ENCODE measurements around the gene RANBP1.
A peak's percentile ranks its signal among the peaks of the same experiment; 100 is the strongest.

GRCh38 chr22:20102203-20102780, 13.6 kb upstream of the RANBP1 start:
- TF ChIP-seq CTCF (IDR thresholded peaks at IDR 0.05 in 2 of 3, conservative IDR thresholded peaks at IDR 0.05 in 1 of 3; ENCODE audit: insufficient read depth in 2 of 3, low read depth in 1 of 3, low read length in 3 of 3): peak; percentile 42 to 56 (median 54); a peak in 5 of 6 replicates
- TF ChIP-seq HMGXB4 (CRISPR knock-in tag; IDR thresholded peaks at IDR 0.05): no peak
- TF ChIP-seq, protein P1, sequence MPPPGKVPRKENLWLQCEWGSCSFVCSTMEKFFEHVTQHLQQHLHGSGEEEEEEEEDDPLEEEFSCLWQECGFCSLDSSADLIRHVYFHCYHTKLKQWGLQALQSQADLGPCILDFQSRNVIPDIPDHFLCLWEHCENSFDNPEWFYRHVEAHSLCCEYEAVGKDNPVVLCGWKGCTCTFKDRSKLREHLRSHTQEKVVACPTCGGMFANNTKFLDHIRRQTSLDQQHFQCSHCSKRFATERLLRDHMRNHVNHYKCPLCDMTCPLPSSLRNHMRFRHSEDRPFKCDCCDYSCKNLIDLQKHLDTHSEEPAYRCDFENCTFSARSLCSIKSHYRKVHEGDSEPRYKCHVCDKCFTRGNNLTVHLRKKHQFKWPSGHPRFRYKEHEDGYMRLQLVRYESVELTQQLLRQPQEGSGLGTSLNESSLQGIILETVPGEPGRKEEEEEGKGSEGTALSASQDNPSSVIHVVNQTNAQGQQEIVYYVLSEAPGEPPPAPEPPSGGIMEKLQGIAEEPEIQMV (tag; conservative IDR thresholded peaks at IDR 0.05; ENCODE audit: low read depth): no peak
- TF ChIP-seq, protein P2, sequence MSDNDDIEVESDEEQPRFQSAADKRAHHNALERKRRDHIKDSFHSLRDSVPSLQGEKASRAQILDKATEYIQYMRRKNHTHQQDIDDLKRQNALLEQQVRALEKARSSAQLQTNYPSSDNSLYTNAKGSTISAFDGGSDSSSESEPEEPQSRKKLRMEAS (CRISPR knock-in tag; IDR thresholded peaks at IDR 0.05): no peak
- no peak for TF ChIP-seq CHCHD3 (CRISPR knock-in tag; IDR thresholded peaks at IDR 0.05)
- no peak for TF ChIP-seq U2AF2 (optimal IDR thresholded peaks at IDR 0.05; ENCODE audit: low read depth, low read length)
- TF ChIP-seq RCOR1 (IDR thresholded peaks at IDR 0.05; ENCODE audit: borderline replicate concordance in 1 of 2, low read depth in 2 of 2, low read length in 2 of 2): no peak
- no peak for TF ChIP-seq RBM17 (IDR thresholded peaks at IDR 0.05; ENCODE audit: borderline replicate concordance, low read depth, low read length)
- no peak for TF ChIP-seq ELK3 (CRISPR knock-in tag; IDR thresholded peaks at IDR 0.05)
- no peak; the same call in 1 of the 2 replicates for TF ChIP-seq POLR2AphosphoS5 (IDR thresholded peaks at IDR 0.05; ENCODE audit: control insufficient read depth, insufficient read depth, low read depth, low read length)
- no peak for TF ChIP-seq POLR2A (conservative IDR thresholded peaks at IDR 0.05)

All from K562 (cell line).